ENCODE data around the gene RSPH3. TPM values are rescaled to one million over a fixed set of nuclear protein-coding genes. Genes with fewer than 3 reads are reported as not detected.
"Not testable (repeated sequence)": the region's sequence is repeated elsewhere in the genome, so short reads cannot be mapped to it uniquely, and the experiment has no call there.

Gene RSPH3
- total RNA-seq, 1 donor: 6.4 TPM

- DNase-seq (ENCODE audit: low read depth): no peak
- TF ChIP-seq CTCF (IDR thresholded peaks at IDR 0.05; ENCODE audit: insufficient read depth, low read length): no peak
- no peak overlapping the region for H3K4me3 ChIP-seq (ENCODE audit: low read depth, low read length)
Observed at GRCh38 chr6:159043251-159043650, 43.2 kb upstream of the RSPH3 start.

- no peak for DNase-seq (ENCODE audit: low read depth)
- TF ChIP-seq CTCF (IDR thresholded peaks at IDR 0.05; ENCODE audit: insufficient read depth, low read length): no peak
- H3K4me3 ChIP-seq (ENCODE audit: low read depth, low read length): no peak overlapping the region
Observed at GRCh38 chr6:159042826-159043181, 42.8 kb upstream of the RSPH3 start.

GRCh38 chr6:159042003-159042825 is 42.2 kb upstream of the RSPH3 start:
- H3K4me3 ChIP-seq (ENCODE audit: low read depth, low read length): no peak overlapping the region

GRCh38 chr6:159041181-159041580 is 41.2 kb upstream of the RSPH3 start:
- H3K4me3 ChIP-seq (ENCODE audit: low read depth, low read length): no peak overlapping the region
- no peak for TF ChIP-seq CTCF (IDR thresholded peaks at IDR 0.05; ENCODE audit: insufficient read depth, low read length)
- DNase-seq (ENCODE audit: low read depth): no peak

More at GRCh38 chr6:159042003-159042825, 42.2 kb upstream of the RSPH3 start:
- DNase-seq (ENCODE audit: low read depth): peak; percentile 64
- peak; percentile 98 for TF ChIP-seq CTCF (IDR thresholded peaks at IDR 0.05; ENCODE audit: insufficient read depth, low read length)

- no peak for TF ChIP-seq CTCF (IDR thresholded peaks at IDR 0.05; ENCODE audit: insufficient read depth, low read length)
- DNase-seq (ENCODE audit: low read depth): no peak
- H3K4me3 ChIP-seq (ENCODE audit: low read depth, low read length): no peak overlapping the region
Observed at GRCh38 chr6:159039885-159040258, 39.9 kb upstream of the RSPH3 start.

- no peak overlapping the region for H3K4me3 ChIP-seq (ENCODE audit: low read depth, low read length)
- TF ChIP-seq CTCF (IDR thresholded peaks at IDR 0.05; ENCODE audit: insufficient read depth, low read length): no peak
- peak; percentile 22 for DNase-seq (ENCODE audit: low read depth)
Observed at GRCh38 chr6:159038914-159039884, 39.2 kb upstream of the RSPH3 start.

GRCh38 chr6:159038318-159038717 is 38.3 kb upstream of the RSPH3 start:
- H3K4me3 ChIP-seq (ENCODE audit: low read depth, low read length); DNase-seq (ENCODE audit: low read depth): not testable (repeated sequence)

Measured in fibroblast of the aortic adventitia (primary cell).